GM12878 (cell line): ENCODE results near the gene BRAF. TPM values are rescaled to one million over a fixed set of nuclear protein-coding genes. Genes with fewer than 3 reads are reported as not detected.
"Not testable (repeated sequence)": the region's sequence is repeated elsewhere in the genome, so short reads cannot be mapped to it uniquely, and the experiment has no call there.

Experiments used
- ATAC-seq: fragments of 200-7000 bp; cut with Tn5 transposase; 3 replicates; pipeline ENCODE4 v1.9.1; 2020; ENCODE audit warnings: mild to moderate bottlenecking, moderate library complexity
- BruUV-seq: library from RNA; stranded (reverse); fragments of 400-500 nt; replicated peaks from 2 replicates; lab custom pipeline; 2021; lab: Mats Ljungman, UMichigan
- CTCF ChIA-PET: fragments of 300-600 bp; sonication (Branson Sonifier 250); formaldehyde crosslinking; extraction: SDS; loops from one replicate; lab custom pipeline; 2021; ENCODE audit warnings: inconsistent platforms; lab: Yijun Ruan, JAX
- POLR2A ChIA-PET: fragments of 350-600 bp; formaldehyde crosslinking; extraction: SDS; loops from one replicate; lab custom pipeline; 2021; ENCODE audit warnings: inconsistent platforms; lab: Charles Lee
- RAD21 ChIA-PET: fragments of 300-600 bp; sonication (Branson Sonifier 250); formaldehyde crosslinking; loops from one replicate; lab custom pipeline; 2023; ENCODE audit warnings: antibody characterized with exemption; ENCODE audit not compliant: unreplicated experiment; lab: Charles Lee
- SMC1A ChIA-PET: fragments of 300-600 bp; sonication (Branson Sonifier 250); formaldehyde crosslinking; loops from one replicate; lab custom pipeline; 2023; ENCODE audit not compliant: unreplicated experiment, uncharacterized antibody; lab: Charles Lee
- DNase-seq: peaks from one replicate; pipeline ENCODE4 v3.0.0-alpha.2; 2011; ENCODE audit warnings: low read depth, low spot score
- FAIRE-seq: peaks from 3 replicates; lab custom pipeline; 2011; peaks lifted over from hg19 to GRCh38; lab: Jason Lieb, UNC
- H2AFZ ChIP-seq: 2 replicates; pipeline ENCODE4 v1.6.0; 2011; ENCODE audit warnings: low read depth, low read length, control low read depth; ENCODE audit not compliant: control insufficient read depth
- H3K27ac ChIP-seq: 2 replicates; pipeline ENCODE4 v1.5.1; 2011; ENCODE audit warnings: control low read depth; ENCODE audit not compliant: control insufficient read depth, insufficient read depth
- H3K27me3 ChIP-seq, 2 experiments: replicated peaks in 1 of 2; 2 replicates each; pipeline versions ENCODE4 v1.6.0 to v1.6.1; 2011; ENCODE audit warnings: low read length in 1 of 2; ENCODE audit not compliant: control insufficient read depth in 2 of 2, insufficient read depth in 2 of 2
- H3K36me3 ChIP-seq, 2 experiments: 2 replicates each; pipeline ENCODE4 v1.5.1; 2011; ENCODE audit warnings: low read length in 1 of 2; ENCODE audit not compliant: control insufficient read depth in 2 of 2, insufficient read depth in 2 of 2
- H3K4me1 ChIP-seq: 2 replicates; pipeline ENCODE4 v1.6.1; 2011; ENCODE audit warnings: mild to moderate bottlenecking, low read length, moderate library complexity, mixed read lengths; ENCODE audit not compliant: control insufficient read depth, insufficient read depth
- H3K4me2 ChIP-seq: 2 replicates; pipeline ENCODE4 v1.6.0; 2011; ENCODE audit warnings: control low read depth; ENCODE audit not compliant: control insufficient read depth, insufficient read depth
- H3K4me3 ChIP-seq: fragments of 200-600 bp; sonication (generic); 2 replicates; pipeline ENCODE4 v1.5.1; 2016
- H3K79me2 ChIP-seq: 2 replicates; pipeline ENCODE4 v1.6.0; 2011; ENCODE audit warnings: low read length; ENCODE audit not compliant: control insufficient read depth, insufficient read depth
- H3K9ac ChIP-seq: 2 replicates; pipeline ENCODE4 v1.8.0; 2011; ENCODE audit warnings: low read length, control low read depth, mixed read lengths; ENCODE audit not compliant: control insufficient read depth, insufficient read depth
- H3K9me3 ChIP-seq: replicated peaks from 3 replicates; pipeline ENCODE4 v1.5.1; 2011; ENCODE audit warnings: mild to moderate bottlenecking, low read length; ENCODE audit not compliant: control insufficient read depth, insufficient read depth
- H4K20me1 ChIP-seq: 2 replicates; pipeline ENCODE4 v1.6.0; 2011; ENCODE audit not compliant: control insufficient read depth, insufficient read depth
- BCL3 ChIP-seq: IDR thresholded peaks from 2 replicates; pipeline ENCODE4 v1.6.1; 2011; ENCODE audit warnings: borderline replicate concordance, low read depth, mild to moderate bottlenecking, moderate library complexity, low read length; ENCODE audit not compliant: insufficient read depth, poor library complexity, severe bottlenecking
- HDAC2 ChIP-seq: fragments of 200-600 bp; sonication (generic); IDR thresholded peaks from 2 replicates; pipeline ENCODE4 v1.6.1; 2017
- MYC ChIP-seq: IDR thresholded peaks from 2 replicates; pipeline ENCODE4 v1.6.1; 2011; ENCODE audit warnings: mild to moderate bottlenecking, low read length, moderate library complexity, inconsistent platforms; ENCODE audit not compliant: insufficient read depth, insufficient replicate concordance, insufficient read length, severe bottlenecking
- POLR2AphosphoS5 ChIP-seq: IDR thresholded peaks from 2 replicates; pipeline ENCODE4 v1.6.1; 2011; ENCODE audit warnings: mild to moderate bottlenecking, low read length, inconsistent platforms
- RB1 ChIP-seq: fragments of 450-650 bp; formaldehyde crosslinking; IDR thresholded peaks from 2 replicates; pipeline ENCODE4 v1.6.1; 2017; ENCODE audit warnings: mild to moderate bottlenecking, borderline replicate concordance
- SMAD1 ChIP-seq: fragments of 450-650 bp; IDR thresholded peaks from 2 replicates; pipeline ENCODE4 v1.6.1; 2018; ENCODE audit warnings: mild to moderate bottlenecking, low read depth; ENCODE audit not compliant: partially characterized antibody
- SRF ChIP-seq, 2 experiments: IDR thresholded peaks; 2 replicates each; pipeline ENCODE4 v1.6.1; 2011; ENCODE audit warnings: low read depth in 2 of 2, low read length in 2 of 2, mild to moderate bottlenecking in 1 of 2, moderate library complexity in 1 of 2
- SUZ12 ChIP-seq: fragments of 200-600 bp; sonication (generic); IDR thresholded peaks from one replicate; pipeline ENCODE4 v1.6.1; 2018; ENCODE audit warnings: antibody characterized with exemption, mild to moderate bottlenecking; ENCODE audit not compliant: unreplicated experiment
- TCF12 ChIP-seq: IDR thresholded peaks from 2 replicates; pipeline ENCODE4 v1.6.1; 2011; ENCODE audit warnings: low read depth, mild to moderate bottlenecking, low read length
- whole genome bisulfite sequencing: methylation state at CpG from one replicate; pipeline ENCODE4 v1.1.6; 2016; ENCODE audit warnings: low lambda C conversion rate; ENCODE audit not compliant: insufficient replicate concordance, insufficient coverage; ENCODE audit errors: missing lambda C conversion rate; 5-methylcytosine and 5-hydroxymethylcytosine counted together
- in situ Hi-C: fragments of 300-500 bp; cut with MboI; formaldehyde crosslinking; loops from 9 replicates; pipeline ENCODE4 v1.14.3; 2018; ENCODE audit warnings: mixed read lengths
- intact Hi-C: fragments of 100-400 bp; cut with micrococcal nuclease; formaldehyde crosslinking; loops from one replicate; pipeline ENCODE4 v1.14.2; 2022; ENCODE audit not compliant: unreplicated experiment
- polyA plus RNA-seq, 11 experiments: library from polyadenylated mRNA; depleted of rRNA in 4 of 11; unstranded in 6 of 11; stranded (reverse) in 5 of 11; fragments of >200 nt; fragmentation: Nextera tagmentation in 4 of 11; fragmentation: Illumina TruSeq in 1 of 11; extraction: Ambion mirVana in 4 of 11; extraction: Trizol in 1 of 11; gene quantifications; 1 replicate in 1 of 11; 2 replicates in 10 of 11; pipeline versions ENCODE4 v1.2.1 to v1.2.3, GENCODE V29; 2011 to 2016; ENCODE audit warnings: inconsistent platforms in 2 of 11, missing spikeins in 2 of 11, low read depth in 1 of 11
- total RNA-seq, 4 experiments: library from RNA; depleted of rRNA in 3 of 4; stranded (reverse); fragments of >200 nt in 3 of 4; fragmentation: Illumina TruSeq in 1 of 4; extraction: Trizol in 1 of 4; gene quantifications; 2 replicates each; pipeline versions ENCODE4 v1.2.1 to v1.2.3, GENCODE V29; 2013 to 2021

BRAF gene
- total and polyA plus RNA-seq, 10 of the 15 experiments (the other 5 are each of a cell fraction or from before 2014, with no cell fraction given) = 2.6 to 31.0 (median 10.6) TPM

DNA sequence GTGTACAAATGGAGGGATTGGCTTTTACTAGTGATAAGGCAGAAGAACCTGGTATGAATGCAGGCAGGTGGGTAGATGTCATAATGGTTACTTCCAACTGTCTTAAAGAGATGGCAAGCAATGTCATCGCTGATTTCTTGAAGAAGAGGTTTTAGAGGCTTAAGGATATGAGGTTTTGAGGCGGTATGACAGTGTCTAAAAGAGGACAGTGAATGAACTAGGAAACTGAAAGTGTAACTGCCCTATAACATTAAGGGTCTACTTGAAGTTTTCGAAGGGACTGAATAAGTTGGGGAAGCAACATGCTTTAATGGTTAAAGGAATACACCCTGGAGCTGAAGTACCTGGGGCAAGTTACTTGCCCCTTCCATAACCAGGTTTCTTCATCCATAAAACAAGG, 157.3 kb downstream of the BRAF start:
- ATAC-seq = no peak

DNA sequence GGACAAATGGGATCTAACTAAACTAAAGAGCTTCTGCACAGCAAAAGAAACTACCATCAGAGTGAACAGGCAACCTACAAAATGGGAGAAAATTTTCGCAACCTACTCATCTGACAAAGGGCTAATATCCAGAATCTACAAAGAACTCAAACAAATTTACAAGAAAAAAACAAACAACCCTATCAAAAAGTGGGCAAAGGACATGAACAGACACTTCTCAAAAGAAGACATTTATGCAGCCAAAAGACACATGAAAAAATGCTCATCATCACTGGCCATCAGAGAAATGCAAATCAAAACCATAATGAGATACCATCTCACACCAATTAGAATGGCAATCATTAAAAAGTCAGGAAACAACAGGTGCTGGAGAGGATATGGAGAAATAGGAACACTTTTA, 159.3 kb downstream of the BRAF start:
- H3K9ac ChIP-seq, H3K27me3 ChIP-seq, H3K79me2 ChIP-seq, RAD21 ChIA-PET, POLR2A ChIA-PET, in situ Hi-C loops, H2AFZ ChIP-seq, H3K36me3 ChIP-seq, intact Hi-C loops, H3K4me3 ChIP-seq, BruUV-seq, FAIRE-seq, H3K4me1 ChIP-seq, H3K4me2 ChIP-seq, ATAC-seq, H3K27ac ChIP-seq, DNase-seq, H3K9me3 ChIP-seq, CTCF ChIA-PET, SMC1A ChIA-PET, H4K20me1 ChIP-seq: not testable (repeated sequence)
- WGBS = 67% methylated on average over 1 of the region's 1 CpG

More for the DNA sequence above, 157.3 kb downstream of the BRAF start:
- no peaks in the 10 kb centered on the region for H3K79me2 ChIP-seq
- RAD21 ChIA-PET = no interaction called here
- DNase-seq = no peak
- POLR2A ChIA-PET = no interaction called here
- H2AFZ ChIP-seq = no peak overlapping the region
- intact Hi-C loops = no loop called here
- no peaks in the 10 kb centered on the region; the same call in 2 of the 3 replicates for H3K9me3 ChIP-seq
- WGBS = 98% methylated on average over 3 of the region's 3 CpGs
- no peak for FAIRE-seq
- H3K4me3 ChIP-seq = no peak overlapping the region
- no peaks in the 10 kb centered on the region for H3K4me1 ChIP-seq
- no TSS peak for BruUV-seq
- CTCF ChIA-PET = no interaction called here
- no peak overlapping the region for H3K4me2 ChIP-seq
- no peak overlapping the region for H3K27ac ChIP-seq
- H4K20me1 ChIP-seq = no peaks in the 10 kb centered on the region
- SMC1A ChIA-PET = no interaction called here
- no peaks in the 10 kb centered on the region; a peak in 3 of 4 replicates for H3K36me3 ChIP-seq
- H3K9ac ChIP-seq = no peak overlapping the region
- in situ Hi-C loops = no loop called here
- no peaks in the 10 kb centered on the region for H3K27me3 ChIP-seq
- no peak for TF ChIP-seq SRF (IDR thresholded peaks at IDR 0.05; ENCODE audit: low read depth in 2 of 2, low read length in 2 of 2)
- TF ChIP-seq POLR2AphosphoS5 = no peak
- no peak for TF ChIP-seq MYC
- TF ChIP-seq SUZ12 = no peak
- TF ChIP-seq RB1 = no peak
- no peak for TF ChIP-seq BCL3
- no peak for TF ChIP-seq SMAD1
- no peak for TF ChIP-seq HDAC2
- no peak for TF ChIP-seq TCF12

- ATAC-seq, H2AFZ ChIP-seq, in situ Hi-C loops, FAIRE-seq, H3K4me1 ChIP-seq, H3K9me3 ChIP-seq, intact Hi-C loops, H3K79me2 ChIP-seq, CTCF ChIA-PET, POLR2A ChIA-PET, RAD21 ChIA-PET, SMC1A ChIA-PET, H3K4me2 ChIP-seq, H3K36me3 ChIP-seq, H4K20me1 ChIP-seq, BruUV-seq, H3K27me3 ChIP-seq, H3K9ac ChIP-seq, DNase-seq, H3K4me3 ChIP-seq, H3K27ac ChIP-seq: not testable (repeated sequence)
- WGBS = 95% methylated on average over 11 of the region's 25 CpGs
Observed at GRCh38 chr7:140763166-140763565, 161.6 kb downstream of the BRAF start.
